HepG2 (cell line): ENCODE data around the gene GRPEL2. TPM values are rescaled to one million over a fixed set of nuclear protein-coding genes. Genes with fewer than 3 reads are reported as not detected.

Experiments
- EP300 ChIP-seq, 3 experiments: sonication (generic) in 1 of 3; formaldehyde crosslinking in 1 of 3; IDR thresholded peaks; 2 replicates each; pipeline versions ENCODE4 v1.5.1 to v1.6.1; 2011 to 2020; ENCODE audit warnings: low read depth in 2 of 3, low read length in 2 of 3, borderline replicate concordance in 1 of 3, improper control_type of control experiment in 1 of 3, mild to moderate bottlenecking in 1 of 3, missing genetic modification reagents in 1 of 3, moderate library complexity in 1 of 3
- GABPA ChIP-seq, 2 experiments: IDR thresholded peaks; 2 replicates each; pipeline ENCODE4 v1.6.1; 2011 to 2016; ENCODE audit warnings: low read depth in 2 of 2, low read length in 1 of 2, missing biosample characterization in 1 of 2, missing genetic modification characterization in 1 of 2
- GATA4 ChIP-seq: sonication (generic); IDR thresholded peaks from 2 replicates; pipeline ENCODE4 v1.6.1; 2016; ENCODE audit warnings: antibody characterized with exemption, low read depth, borderline replicate concordance
- MEIS2 ChIP-seq: sonication (generic); formaldehyde crosslinking; IDR thresholded peaks from 2 replicates; pipeline ENCODE4 v1.9.0; 2021; ENCODE audit warnings: mild to moderate bottlenecking, missing genetic modification reagents
- MTA1 ChIP-seq: sonication (generic); formaldehyde crosslinking; IDR thresholded peaks from 2 replicates; pipeline ENCODE4 v1.4.0; 2020; ENCODE audit warnings: missing genetic modification reagents, mild to moderate bottlenecking, borderline replicate concordance
- STAT5B ChIP-seq: sonication (generic); formaldehyde crosslinking; IDR thresholded peaks from 2 replicates; pipeline ENCODE4 v1.4.0; 2020; ENCODE audit warnings: missing genetic modification reagents
- TCF7 ChIP-seq: sonication (generic); IDR thresholded peaks from 2 replicates; pipeline ENCODE4 v1.6.1; 2016; ENCODE audit warnings: antibody characterized with exemption, low read depth
- ZEB1 ChIP-seq: IDR thresholded peaks from 2 replicates; pipeline ENCODE4 v1.6.1; 2012; ENCODE audit warnings: mild to moderate bottlenecking, low read depth, inconsistent platforms; ENCODE audit not compliant: insufficient replicate concordance
- ZNF431 ChIP-seq: sonication (generic); formaldehyde crosslinking; IDR thresholded peaks from 2 replicates; pipeline ENCODE4 v1.9.0; 2022; ENCODE audit warnings: missing genetic modification reagents, low read depth, mild to moderate bottlenecking, borderline replicate concordance
- ZNF530 ChIP-seq: sonication (generic); formaldehyde crosslinking; IDR thresholded peaks from 2 replicates; pipeline ENCODE4 v1.5.0; 2020; ENCODE audit warnings: low read depth, mild to moderate bottlenecking, missing genetic modification reagents
- ZNF550 ChIP-seq: sonication (generic); formaldehyde crosslinking; IDR thresholded peaks from 2 replicates; pipeline ENCODE4 v1.4.0; 2020; ENCODE audit warnings: mild to moderate bottlenecking, missing genetic modification reagents, borderline replicate concordance
- ZNF558 ChIP-seq: sonication (generic); formaldehyde crosslinking; IDR thresholded peaks from 2 replicates; pipeline ENCODE4 v1.9.0; 2022; ENCODE audit warnings: mild to moderate bottlenecking, missing genetic modification reagents, borderline replicate concordance
- ZNF747 ChIP-seq: sonication (generic); formaldehyde crosslinking; IDR thresholded peaks from 2 replicates; pipeline ENCODE4 v1.8.1; 2023; ENCODE audit warnings: missing genetic modification reagents, mild to moderate bottlenecking, borderline replicate concordance
- polyA plus RNA-seq, 8 experiments: library from polyadenylated mRNA; depleted of rRNA in 3 of 8; stranded (reverse) in 7 of 8; unstranded in 1 of 8; fragments of >200 nt; fragmentation: Illumina TruSeq in 4 of 8; extraction: Trizol in 4 of 8; gene quantifications; 2 replicates each; pipeline versions ENCODE4 v1.2.1 to v1.2.3, GENCODE V29; 2011 to 2016; ENCODE audit warnings: low read depth in 4 of 8, missing spikeins in 1 of 8, mixed read lengths in 1 of 8; ENCODE audit not compliant: insufficient read depth in 1 of 8
- total RNA-seq, 5 experiments: library from RNA; depleted of rRNA; stranded (reverse); fragments of >200 nt; fragmentation: Illumina TruSeq; extraction: Trizol; gene quantifications; 2 replicates each; pipeline ENCODE4 v1.2.3, GENCODE V29; 2016; ENCODE audit warnings: low read depth in 1 of 5
- TF ChIP-seq, protein P1 (sequence below): sonication (generic); formaldehyde crosslinking; IDR thresholded peaks from 2 replicates; pipeline ENCODE4 v1.4.0; 2020; ENCODE audit warnings: missing genetic modification reagents, borderline replicate concordance
- TF ChIP-seq, protein P2 (sequence below): sonication (generic); formaldehyde crosslinking; IDR thresholded peaks from 2 replicates; pipeline ENCODE4 v1.4.0; 2020; ENCODE audit warnings: missing genetic modification reagents, borderline replicate concordance
- TF ChIP-seq, protein P3 (sequence below): sonication (generic); formaldehyde crosslinking; IDR thresholded peaks from 2 replicates; pipeline ENCODE4 v1.8.1; 2022; ENCODE audit warnings: mild to moderate bottlenecking, missing genetic modification reagents

Gene GRPEL2
- total and polyA plus RNA-seq, 2 of the 13 experiments (the other 11 are each of a cell fraction or from before 2014, with no cell fraction given), result 13.1 to 16.6 TPM

DNA sequence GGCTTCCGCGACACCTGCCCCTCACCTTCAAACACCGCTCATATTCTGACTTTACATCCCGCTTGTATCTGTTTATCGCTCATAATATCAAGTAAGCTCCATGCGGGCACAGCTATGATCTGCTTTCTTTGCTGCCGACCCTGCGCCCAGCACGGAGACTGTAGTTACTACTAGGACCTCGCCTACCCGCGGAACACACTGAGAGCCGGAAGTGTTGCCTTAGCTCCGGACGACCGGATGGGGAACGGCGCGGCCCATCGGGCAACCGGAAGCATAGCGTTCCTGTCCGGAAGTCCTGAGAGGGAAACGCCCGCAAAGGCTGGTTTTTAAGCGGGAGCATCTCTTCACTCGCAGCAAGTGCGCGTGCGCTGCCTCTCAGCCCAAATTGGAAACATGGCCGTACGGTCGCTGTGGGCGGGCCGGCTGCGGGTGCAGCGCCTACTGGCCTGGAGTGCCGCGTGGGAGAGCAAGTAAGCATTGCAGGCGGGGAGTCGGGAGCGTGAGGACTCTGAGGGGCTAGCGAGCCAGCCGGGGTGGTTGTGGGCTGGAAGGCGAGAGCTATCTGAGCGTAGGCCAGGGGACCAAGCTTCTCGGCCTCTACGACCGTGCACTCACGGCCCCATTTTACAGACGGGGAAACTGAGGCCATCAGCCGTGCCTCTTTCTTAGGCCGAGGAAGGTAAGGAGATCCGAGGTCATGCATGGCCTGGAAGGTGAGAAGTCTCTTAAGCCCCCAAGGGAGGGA, at the start of gene GRPEL2 (continued):
- TF ChIP-seq, protein P1, sequence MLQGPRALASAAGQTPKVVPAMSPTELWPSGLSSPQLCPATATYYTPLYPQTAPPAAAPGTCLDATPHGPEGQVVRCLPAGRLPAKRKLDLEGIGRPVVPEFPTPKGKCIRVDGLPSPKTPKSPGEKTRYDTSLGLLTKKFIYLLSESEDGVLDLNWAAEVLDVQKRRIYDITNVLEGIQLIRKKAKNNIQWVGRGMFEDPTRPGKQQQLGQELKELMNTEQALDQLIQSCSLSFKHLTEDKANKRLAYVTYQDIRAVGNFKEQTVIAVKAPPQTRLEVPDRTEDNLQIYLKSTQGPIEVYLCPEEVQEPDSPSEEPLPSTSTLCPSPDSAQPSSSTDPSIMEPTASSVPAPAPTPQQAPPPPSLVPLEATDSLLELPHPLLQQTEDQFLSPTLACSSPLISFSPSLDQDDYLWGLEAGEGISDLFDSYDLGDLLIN (CRISPR knock-in tag), result peak; percentile 80; the same call in 1 of the 2 replicates
- no peak; the same call in 1 of the 2 replicates for TF ChIP-seq MTA1 (CRISPR knock-in tag)
- TF ChIP-seq EP300 (IDR thresholded peaks at IDR 0.05; ENCODE audit: low read depth in 2 of 2, low read length in 2 of 2), result 0 out of 4 replicates have a peak, but pooled peaks of 1 of the 2 experiments have one; percentile 18
- TF ChIP-seq EP300 (CRISPR knock-in tag; IDR thresholded peaks at IDR 0.05; ENCODE audit: borderline replicate concordance), result 0 out of 2 replicates have a peak, but pooled peaks have one; percentile 7
- peak; percentile 95 for TF ChIP-seq GABPA (IDR thresholded peaks at IDR 0.05; ENCODE audit: low read depth, low read length)
- TF ChIP-seq GABPA (CRISPR knock-in tag; IDR thresholded peaks at IDR 0.05; ENCODE audit: low read depth), result peak; percentile 99
- TF ChIP-seq, protein P2, sequence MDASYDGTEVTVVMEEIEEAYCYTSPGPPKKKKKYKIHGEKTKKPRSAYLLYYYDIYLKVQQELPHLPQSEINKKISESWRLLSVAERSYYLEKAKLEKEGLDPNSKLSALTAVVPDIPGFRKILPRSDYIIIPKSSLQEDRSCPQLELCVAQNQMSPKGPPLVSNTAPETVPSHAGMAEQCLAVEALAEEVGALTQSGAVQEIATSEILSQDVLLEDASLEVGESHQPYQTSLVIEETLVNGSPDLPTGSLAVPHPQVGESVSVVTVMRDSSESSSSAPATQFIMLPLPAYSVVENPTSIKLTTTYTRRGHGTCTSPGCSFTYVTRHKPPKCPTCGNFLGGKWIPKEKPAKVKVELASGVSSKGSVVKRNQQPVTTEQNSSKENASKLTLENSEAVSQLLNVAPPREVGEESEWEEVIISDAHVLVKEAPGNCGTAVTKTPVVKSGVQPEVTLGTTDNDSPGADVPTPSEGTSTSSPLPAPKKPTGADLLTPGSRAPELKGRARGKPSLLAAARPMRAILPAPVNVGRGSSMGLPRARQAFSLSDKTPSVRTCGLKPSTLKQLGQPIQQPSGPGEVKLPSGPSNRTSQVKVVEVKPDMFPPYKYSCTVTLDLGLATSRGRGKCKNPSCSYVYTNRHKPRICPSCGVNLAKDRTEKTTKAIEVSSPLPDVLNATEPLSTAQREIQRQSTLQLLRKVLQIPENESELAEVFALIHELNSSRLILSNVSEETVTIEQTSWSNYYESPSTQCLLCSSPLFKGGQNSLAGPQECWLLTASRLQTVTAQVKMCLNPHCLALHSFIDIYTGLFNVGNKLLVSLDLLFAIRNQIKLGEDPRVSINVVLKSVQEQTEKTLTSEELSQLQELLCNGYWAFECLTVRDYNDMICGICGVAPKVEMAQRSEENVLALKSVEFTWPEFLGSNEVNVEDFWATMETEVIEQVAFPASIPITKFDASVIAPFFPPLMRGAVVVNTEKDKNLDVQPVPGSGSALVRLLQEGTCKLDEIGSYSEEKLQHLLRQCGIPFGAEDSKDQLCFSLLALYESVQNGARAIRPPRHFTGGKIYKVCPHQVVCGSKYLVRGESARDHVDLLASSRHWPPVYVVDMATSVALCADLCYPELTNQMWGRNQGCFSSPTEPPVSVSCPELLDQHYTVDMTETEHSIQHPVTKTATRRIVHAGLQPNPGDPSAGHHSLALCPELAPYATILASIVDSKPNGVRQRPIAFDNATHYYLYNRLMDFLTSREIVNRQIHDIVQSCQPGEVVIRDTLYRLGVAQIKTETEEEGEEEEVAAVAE (CRISPR knock-in tag), result peak; percentile 76; the same call in 1 of the 2 replicates
- no peak; the same call in 1 of the 2 replicates for TF ChIP-seq ZNF431 (CRISPR knock-in tag)
- TF ChIP-seq ZNF530 (CRISPR knock-in tag), result no peak
- peak; percentile 64; the same call in 1 of the 2 replicates for TF ChIP-seq ZNF747 (CRISPR knock-in tag)
- TF ChIP-seq ZEB1, result no peak
- TF ChIP-seq STAT5B, result no peak
- peak; percentile 19; the same call in 1 of the 2 replicates for TF ChIP-seq ZNF558 (CRISPR knock-in tag)
- no peak for TF ChIP-seq TCF7
- TF ChIP-seq ZNF550, result 0 out of 2 replicates have a peak, but pooled peaks have one; percentile 53
- TF ChIP-seq, protein P3, sequence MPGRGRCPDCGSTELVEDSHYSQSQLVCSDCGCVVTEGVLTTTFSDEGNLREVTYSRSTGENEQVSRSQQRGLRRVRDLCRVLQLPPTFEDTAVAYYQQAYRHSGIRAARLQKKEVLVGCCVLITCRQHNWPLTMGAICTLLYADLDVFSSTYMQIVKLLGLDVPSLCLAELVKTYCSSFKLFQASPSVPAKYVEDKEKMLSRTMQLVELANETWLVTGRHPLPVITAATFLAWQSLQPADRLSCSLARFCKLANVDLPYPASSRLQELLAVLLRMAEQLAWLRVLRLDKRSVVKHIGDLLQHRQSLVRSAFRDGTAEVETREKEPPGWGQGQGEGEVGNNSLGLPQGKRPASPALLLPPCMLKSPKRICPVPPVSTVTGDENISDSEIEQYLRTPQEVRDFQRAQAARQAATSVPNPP, result 0 out of 2 replicates have a peak, but pooled peaks have one; percentile 79
- peak; percentile 74; the same call in 1 of the 2 replicates for TF ChIP-seq GATA4
- TF ChIP-seq MEIS2 (CRISPR knock-in tag), result no peak
